ENCODE data around the gene ZNF678.
"Not testable (repeated sequence)": the region's sequence is repeated elsewhere in the genome, so short reads cannot be mapped to it uniquely, and the experiment has no call there.

DNA sequence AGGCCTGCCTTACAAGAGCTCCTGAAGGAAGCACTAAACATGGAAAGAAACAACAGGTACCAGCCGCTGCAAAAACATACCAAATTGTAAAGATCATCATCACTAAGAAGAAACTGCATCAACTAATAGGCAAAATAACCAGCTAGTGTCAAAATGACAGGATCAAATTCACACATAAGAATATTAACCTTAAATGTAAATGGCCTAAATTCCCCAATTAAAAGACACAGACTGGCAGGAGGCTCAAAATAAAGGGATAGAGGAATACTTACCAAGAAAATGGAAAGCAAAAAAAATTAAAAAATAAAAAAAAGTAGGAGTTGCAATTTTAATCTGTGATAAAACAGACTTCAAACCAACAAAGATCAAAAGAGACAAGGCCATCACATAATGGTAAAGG lies 11.5 kb upstream of the ZNF678 start:
- TF ChIP-seq, protein P1, sequence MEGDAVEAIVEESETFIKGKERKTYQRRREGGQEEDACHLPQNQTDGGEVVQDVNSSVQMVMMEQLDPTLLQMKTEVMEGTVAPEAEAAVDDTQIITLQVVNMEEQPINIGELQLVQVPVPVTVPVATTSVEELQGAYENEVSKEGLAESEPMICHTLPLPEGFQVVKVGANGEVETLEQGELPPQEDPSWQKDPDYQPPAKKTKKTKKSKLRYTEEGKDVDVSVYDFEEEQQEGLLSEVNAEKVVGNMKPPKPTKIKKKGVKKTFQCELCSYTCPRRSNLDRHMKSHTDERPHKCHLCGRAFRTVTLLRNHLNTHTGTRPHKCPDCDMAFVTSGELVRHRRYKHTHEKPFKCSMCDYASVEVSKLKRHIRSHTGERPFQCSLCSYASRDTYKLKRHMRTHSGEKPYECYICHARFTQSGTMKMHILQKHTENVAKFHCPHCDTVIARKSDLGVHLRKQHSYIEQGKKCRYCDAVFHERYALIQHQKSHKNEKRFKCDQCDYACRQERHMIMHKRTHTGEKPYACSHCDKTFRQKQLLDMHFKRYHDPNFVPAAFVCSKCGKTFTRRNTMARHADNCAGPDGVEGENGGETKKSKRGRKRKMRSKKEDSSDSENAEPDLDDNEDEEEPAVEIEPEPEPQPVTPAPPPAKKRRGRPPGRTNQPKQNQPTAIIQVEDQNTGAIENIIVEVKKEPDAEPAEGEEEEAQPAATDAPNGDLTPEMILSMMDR (IDR thresholded peaks at IDR 0.05) = not testable (repeated sequence)
- not testable (repeated sequence) for TF ChIP-seq EP300, POLR2A (IDR thresholded peaks at IDR 0.05)
